ENCODE results near the gene GOLGA1. TPM values are rescaled to one million over a fixed set of nuclear protein-coding genes. Genes with fewer than 3 reads are reported as not detected.

GOLGA1 gene
- total RNA-seq, 1 experiment from 2014 or later: 22.8 TPM

DNA sequence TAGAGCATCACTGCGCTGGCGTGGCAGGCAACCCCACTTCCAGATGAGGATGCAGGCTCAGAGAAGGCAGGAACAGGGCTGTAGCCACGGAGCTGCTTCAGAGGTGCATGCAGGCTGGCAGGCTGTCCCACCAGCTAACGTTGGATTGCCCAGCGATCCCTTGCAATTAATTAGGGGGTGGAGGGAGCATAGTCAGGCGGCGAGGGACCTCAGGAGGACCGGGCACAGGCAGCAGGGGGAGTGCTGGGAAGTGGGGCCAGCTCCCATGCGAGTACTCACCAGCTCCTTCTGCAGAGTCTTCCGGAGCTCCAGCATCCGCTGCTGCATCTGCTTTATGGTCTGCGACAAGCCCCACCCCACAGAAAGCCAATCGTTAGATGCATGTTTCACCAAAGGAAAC is 58.7 kb downstream of the GOLGA1 start:
- Mint-ChIP-seq H3K27me3 (ENCODE audit: insufficient read depth, unreplicated experiment) (no peaks in the 10 kb centered on the region), H3K27ac (ENCODE audit: low read depth, unreplicated experiment) (no peak overlapping the region), H3K4me1 (ENCODE audit: insufficient read depth, unreplicated experiment) (no peaks in the 10 kb centered on the region), H3K9me3 (ENCODE audit: unreplicated experiment) (no peaks in the 10 kb centered on the region), H3K4me3 (ENCODE audit: unreplicated experiment) (no peak overlapping the region), H3K36me3 (ENCODE audit: insufficient read depth, unreplicated experiment) (peaks cover 60% of the 10 kb centered on the region)
- BruUV-seq (replicated peaks): no TSS peak
- no peak for TF ChIP-seq CTCF (IDR thresholded peaks at IDR 0.05; ENCODE audit: unreplicated experiment)
- ChIA-PET CTCF (interaction anchor here (1.4 to 1.8 kb wide), 2 partner anchors 12 to 18 kb away, joined by 3 to 8 read pairs; no protein-coding TSS in a partner anchor), POLR2A (no interaction called here)
- intact Hi-C loops (cut with micrococcal nuclease): no loop called here
- no peak for DNase-seq (ENCODE audit: unreplicated experiment)

DNA sequence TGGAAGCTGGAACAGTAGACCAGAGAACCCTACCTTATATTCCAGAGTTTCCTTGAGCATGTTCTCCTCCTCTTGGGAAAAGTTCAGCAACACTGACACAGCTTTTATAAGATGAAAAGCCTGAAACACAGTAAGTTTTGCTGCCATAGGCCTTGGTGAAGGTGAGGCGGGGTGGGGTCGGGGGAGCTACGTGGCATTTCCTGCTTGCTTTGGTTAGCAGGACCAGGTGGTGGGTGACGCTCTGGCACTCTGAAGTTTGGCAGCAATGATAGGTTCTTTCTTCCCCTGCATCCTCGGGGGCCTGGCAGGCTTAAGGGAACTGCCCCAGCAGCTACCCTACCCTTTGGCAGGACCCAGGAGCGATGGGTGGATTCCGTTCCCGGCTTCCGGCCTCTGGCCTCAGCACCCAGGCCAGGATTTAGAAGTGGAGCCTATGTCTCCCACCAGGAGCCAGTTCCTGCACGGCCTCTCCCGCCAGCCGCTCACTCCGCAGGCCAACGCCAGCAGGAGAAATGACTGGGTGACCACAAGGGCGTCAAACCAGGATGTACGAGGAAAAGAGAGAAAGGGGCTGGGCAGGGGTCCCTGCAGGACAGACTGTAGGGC is 59.6 kb downstream of the GOLGA1 start:
- H3K36me3 Mint-ChIP-seq (ENCODE audit: insufficient read depth, unreplicated experiment): peaks cover 52% of the 10 kb centered on the region
- no TSS peak for BruUV-seq (replicated peaks)
- DNase-seq (ENCODE audit: unreplicated experiment): no peak
- H3K4me1 Mint-ChIP-seq (ENCODE audit: insufficient read depth, unreplicated experiment): no peaks in the 10 kb centered on the region
- H3K27ac Mint-ChIP-seq (ENCODE audit: low read depth, unreplicated experiment): no peak overlapping the region
- intact Hi-C loops (cut with micrococcal nuclease): no loop called here
- H3K9me3 Mint-ChIP-seq (ENCODE audit: unreplicated experiment): no peaks in the 10 kb centered on the region
- H3K27me3 Mint-ChIP-seq (ENCODE audit: insufficient read depth, unreplicated experiment): no peaks in the 10 kb centered on the region
- ChIA-PET POLR2A (interaction anchor here (0.6 kb wide), 2 partner anchors 8 to 24 kb away, joined by 3 to 4 read pairs; no protein-coding TSS in a partner anchor), CTCF (interaction anchor here (0.8 to 1.8 kb wide), 2 partner anchors 13 to 494 kb away, joined by 3 to 8 read pairs; no protein-coding TSS in a partner anchor)
- no peak for TF ChIP-seq CTCF (IDR thresholded peaks at IDR 0.05; ENCODE audit: unreplicated experiment)
- H3K4me3 Mint-ChIP-seq (ENCODE audit: unreplicated experiment): no peak overlapping the region

DNA sequence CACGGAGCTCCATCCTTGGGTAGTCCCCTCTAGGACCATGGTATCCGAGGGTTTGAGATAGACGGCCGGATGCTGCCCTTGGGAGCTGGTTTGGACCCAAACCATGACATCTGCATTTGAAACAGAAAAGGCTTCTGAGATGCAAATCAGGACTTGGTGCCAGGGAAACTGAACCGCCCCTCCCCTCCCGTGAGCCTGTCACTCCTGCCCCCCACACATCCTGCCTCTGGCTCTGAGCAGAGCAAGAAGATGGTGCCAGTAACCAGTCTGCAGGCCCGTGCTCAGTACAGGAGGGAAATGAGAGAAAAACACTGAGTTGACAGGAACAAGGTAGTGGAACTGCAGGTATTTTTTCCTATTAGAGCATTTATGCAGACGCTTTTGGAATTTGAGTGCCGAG is 60.4 kb downstream of the GOLGA1 start:
- CTCF ChIA-PET: interaction anchor here (0.7 to 0.8 kb wide), 3 partner anchors 16 to 495 kb away, joined by 3 to 4 read pairs (median 3); no protein-coding TSS in a partner anchor
- Mint-ChIP-seq H3K4me1 (ENCODE audit: insufficient read depth, unreplicated experiment) (no peaks in the 10 kb centered on the region), H3K27ac (ENCODE audit: low read depth, unreplicated experiment) (no peak overlapping the region), H3K36me3 (ENCODE audit: insufficient read depth, unreplicated experiment) (peaks cover 50% of the 10 kb centered on the region), H3K4me3 (ENCODE audit: unreplicated experiment) (no peak overlapping the region), H3K9me3 (ENCODE audit: unreplicated experiment) (no peaks in the 10 kb centered on the region), H3K27me3 (ENCODE audit: insufficient read depth, unreplicated experiment) (no peaks in the 10 kb centered on the region)
- intact Hi-C loops (cut with micrococcal nuclease): no loop called here
- no TSS peak for BruUV-seq (replicated peaks)
- DNase-seq (ENCODE audit: unreplicated experiment): no peak
- no peak for TF ChIP-seq CTCF (IDR thresholded peaks at IDR 0.05; ENCODE audit: unreplicated experiment)
- POLR2A ChIA-PET: interaction anchor here (1.1 to 1.2 kb wide), 2 partner anchors 8 to 9 kb away, joined by 5 read pairs; no protein-coding TSS in a partner anchor

DNA sequence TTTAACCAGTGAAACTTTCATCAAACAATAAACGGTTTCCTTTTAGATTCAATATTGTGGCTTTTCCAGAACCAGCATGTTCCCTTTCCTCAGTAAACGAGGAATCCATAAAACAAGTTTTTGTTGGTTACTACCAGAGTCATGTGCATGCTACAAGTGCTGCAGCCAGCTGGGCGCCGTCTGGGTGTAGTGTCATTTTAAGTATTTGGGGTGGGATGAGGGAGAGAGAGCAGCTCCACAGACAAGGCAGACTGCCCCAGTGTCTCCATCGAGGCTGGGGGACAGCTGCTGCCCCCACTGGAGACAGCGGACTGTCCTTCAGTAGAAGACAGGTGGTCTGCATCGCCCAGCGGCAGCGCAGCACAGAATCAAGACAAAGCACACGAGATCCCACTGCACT is 61.7 kb downstream of the GOLGA1 start:
- Mint-ChIP-seq H3K9me3 (ENCODE audit: unreplicated experiment) (no peaks in the 10 kb centered on the region), H3K4me3 (ENCODE audit: unreplicated experiment) (no peak overlapping the region), H3K27me3 (ENCODE audit: insufficient read depth, unreplicated experiment) (no peaks in the 10 kb centered on the region), H3K36me3 (ENCODE audit: insufficient read depth, unreplicated experiment) (peaks cover 51% of the 10 kb centered on the region), H3K27ac (ENCODE audit: low read depth, unreplicated experiment) (peak overlapping the region; percentile 57), H3K4me1 (ENCODE audit: insufficient read depth, unreplicated experiment) (no peaks in the 10 kb centered on the region)
- DNase-seq (ENCODE audit: unreplicated experiment): no peak
- ChIA-PET POLR2A (interaction anchor here (0.8 to 2.4 kb wide), 6 partner anchors 9 to 264 kb away, joined by 3 to 12 read pairs (median 6); partner anchors contain the start of gene SCAI), CTCF (interaction anchor here (0.6 to 1.5 kb wide), 5 partner anchors 15 to 790 kb away, joined by 3 to 6 read pairs (median 3); partner anchors contain the start of gene OLFML2A)
- TF ChIP-seq CTCF (IDR thresholded peaks at IDR 0.05; ENCODE audit: unreplicated experiment): no peak
- intact Hi-C loops (cut with micrococcal nuclease): no loop called here
- BruUV-seq (replicated peaks): no TSS peak

All from MCF 10A (cell line).